SK-N-SH treated with all-trans-retinoic acid at 6 μM for 48 hours (cell line): ENCODE data around the gene ZHX3.

ENCODE experiments used
- ATAC-seq: fragments of 200-7000 bp; cut with Tn5 transposase; 3 replicates; pipeline ENCODE4 v1.9.1; 2020; ENCODE audit warnings: mild to moderate bottlenecking, moderate library complexity
- ARNTL ChIP-seq: fragments of 450-650 bp; formaldehyde crosslinking; IDR thresholded peaks from 2 replicates; pipeline ENCODE4 v1.5.0; 2020; ENCODE audit warnings: low read depth, mild to moderate bottlenecking, moderate library complexity, borderline replicate concordance
- BACH2 ChIP-seq: fragments of 250-450 bp; sonication (Bioruptor Pico); IDR thresholded peaks from 2 replicates; pipeline ENCODE4 v1.9.0; 2021; ENCODE audit warnings: mild to moderate bottlenecking, borderline replicate concordance
- CSDC2 ChIP-seq: fragments of 250-450 bp; sonication (Bioruptor Pico); IDR thresholded peaks from 2 replicates; pipeline ENCODE4 v1.5.0; 2020; ENCODE audit warnings: mild to moderate bottlenecking, moderate library complexity
- ESRRG ChIP-seq: fragments of 250-450 bp; sonication (Bioruptor Pico); IDR thresholded peaks from 2 replicates; pipeline ENCODE4 v1.6.1; 2021; ENCODE audit warnings: mild to moderate bottlenecking
- GLIS3 ChIP-seq: fragments of 250-450 bp; sonication (Bioruptor Pico); IDR thresholded peaks from 2 replicates; pipeline ENCODE4 v1.5.0; 2020; ENCODE audit warnings: mild to moderate bottlenecking, moderate library complexity
- ISL1 ChIP-seq: fragments of 250-450 bp; sonication (Bioruptor Pico); IDR thresholded peaks from 2 replicates; pipeline ENCODE4 v2.1.2; 2022; ENCODE audit warnings: mild to moderate bottlenecking, moderate library complexity
- OSR1 ChIP-seq: fragments of 250-450 bp; sonication (Bioruptor Pico); IDR thresholded peaks from 2 replicates; pipeline ENCODE4 v1.8.0; 2022; ENCODE audit warnings: moderate library complexity, mild to moderate bottlenecking, inconsistent platforms
- PPARA ChIP-seq: fragments of 250-450 bp; sonication (Bioruptor Pico); IDR thresholded peaks from 2 replicates; pipeline ENCODE4 v1.5.0; 2020; ENCODE audit warnings: mild to moderate bottlenecking, borderline replicate concordance
- RARB ChIP-seq: fragments of 250-450 bp; sonication (Bioruptor Pico); IDR thresholded peaks from 2 replicates; pipeline ENCODE4 v1.8.0; 2021; ENCODE audit warnings: mild to moderate bottlenecking, moderate library complexity
- SNAI2 ChIP-seq: fragments of 250-450 bp; sonication (Bioruptor Pico); IDR thresholded peaks from 2 replicates; pipeline ENCODE4 v1.5.0; 2020; ENCODE audit warnings: mild to moderate bottlenecking, moderate library complexity
- TCF4 ChIP-seq: fragments of 250-450 bp; sonication (Bioruptor Pico); IDR thresholded peaks from 2 replicates; pipeline ENCODE4 v1.8.0; 2021; ENCODE audit warnings: mild to moderate bottlenecking, moderate library complexity, borderline replicate concordance
- TOX ChIP-seq: fragments of 250-450 bp; sonication (Bioruptor Pico); IDR thresholded peaks from 2 replicates; pipeline ENCODE4 v1.8.0; 2021; ENCODE audit warnings: mild to moderate bottlenecking, moderate library complexity, borderline replicate concordance
- ZC3H10 ChIP-seq: fragments of 250-450 bp; sonication (Bioruptor Pico); IDR thresholded peaks from 2 replicates; pipeline ENCODE4 v1.5.1; 2021; ENCODE audit warnings: mild to moderate bottlenecking, moderate library complexity
- ZFP3 ChIP-seq: fragments of 250-450 bp; sonication (Bioruptor Pico); IDR thresholded peaks from 2 replicates; pipeline ENCODE4 v1.5.0; 2020; ENCODE audit warnings: mild to moderate bottlenecking, moderate library complexity
- ZFP30 ChIP-seq: fragments of 450-650 bp; formaldehyde crosslinking; IDR thresholded peaks from 2 replicates; pipeline ENCODE4 v1.5.0; 2022; ENCODE audit warnings: mild to moderate bottlenecking, moderate library complexity
- ZNF565 ChIP-seq: fragments of 450-650 bp; formaldehyde crosslinking; conservative IDR thresholded peaks from 2 replicates; pipeline ENCODE4 v1.5.0; 2020; ENCODE audit warnings: low read depth, mild to moderate bottlenecking, moderate library complexity
- ZNF70 ChIP-seq: fragments of 450-650 bp; formaldehyde crosslinking; IDR thresholded peaks from 2 replicates; pipeline ENCODE4 v1.5.0; 2020; ENCODE audit warnings: mild to moderate bottlenecking, moderate library complexity
- ZNF8 ChIP-seq: fragments of 450-650 bp; formaldehyde crosslinking; IDR thresholded peaks from 2 replicates; pipeline ENCODE4 v1.5.0; 2020; ENCODE audit warnings: mild to moderate bottlenecking, moderate library complexity
- TF ChIP-seq, protein P1 (sequence below): fragments of 250-450 bp; sonication (Bioruptor Pico); IDR thresholded peaks from 2 replicates; pipeline ENCODE4 v1.8.0; 2020; ENCODE audit warnings: mild to moderate bottlenecking, moderate library complexity, borderline replicate concordance
- TF ChIP-seq, protein P2 (sequence below): fragments of 250-450 bp; sonication (Bioruptor Pico); IDR thresholded peaks from 2 replicates; pipeline ENCODE4 v1.5.1; 2020; ENCODE audit warnings: low read depth, mild to moderate bottlenecking, moderate library complexity
- TF ChIP-seq, protein P3 (sequence below): fragments of 250-450 bp; sonication (Bioruptor Pico); IDR thresholded peaks from 2 replicates; pipeline ENCODE4 v1.5.1; 2021; ENCODE audit warnings: mild to moderate bottlenecking, moderate library complexity
- TF ChIP-seq, protein P4 (sequence below): fragments of 250-450 bp; sonication (Bioruptor Pico); IDR thresholded peaks from 2 replicates; pipeline ENCODE4 v1.8.0; 2021; ENCODE audit warnings: low read depth, mild to moderate bottlenecking, moderate library complexity, borderline replicate concordance

The ZHX3 gene

DNA sequence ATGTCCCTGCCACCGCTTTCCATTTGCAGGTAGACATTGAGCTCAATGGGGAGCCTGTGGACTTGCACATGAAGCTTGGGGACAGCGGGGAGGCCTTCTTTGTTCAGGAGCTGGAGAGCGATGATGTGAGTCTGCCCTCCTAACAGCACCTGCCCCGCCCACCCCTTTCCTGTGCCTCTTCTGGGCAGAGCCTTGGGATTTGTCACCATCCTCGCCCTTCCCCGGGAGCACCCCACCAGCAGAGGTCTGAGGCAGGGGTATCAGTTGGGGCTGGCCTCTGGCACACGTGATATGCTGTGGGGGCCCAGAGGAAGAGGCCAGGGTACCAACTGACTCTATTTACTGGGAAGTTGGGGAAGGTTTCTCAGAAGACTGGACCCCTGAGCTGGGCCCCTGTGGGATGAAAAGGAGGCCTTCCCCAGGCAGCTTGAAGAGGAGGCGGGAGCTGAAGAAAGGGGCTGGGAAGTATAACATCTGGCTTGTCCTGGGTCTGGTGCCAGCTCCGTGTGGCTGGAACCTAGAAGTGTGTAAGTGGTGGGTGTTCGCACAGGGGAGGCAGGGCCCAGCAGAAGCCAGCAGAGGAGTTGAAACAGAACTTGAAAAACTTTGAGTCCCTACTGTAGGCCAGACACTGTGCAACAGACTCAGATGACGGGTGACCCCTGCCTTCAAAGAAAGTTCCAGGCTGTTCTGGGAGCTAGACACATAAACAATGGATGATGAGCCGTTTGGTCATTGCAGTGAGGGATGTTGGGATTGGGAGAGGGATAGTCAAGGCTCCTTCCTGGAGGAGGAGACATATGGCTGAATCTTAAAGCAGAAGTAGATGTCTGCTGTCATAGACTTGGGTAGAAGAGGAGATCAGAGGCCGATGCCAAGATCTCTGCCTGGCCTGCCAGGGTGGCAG, 30.2 kb upstream of the ZHX3 start:
- ATAC-seq, result no peak
- TF ChIP-seq, protein P1, sequence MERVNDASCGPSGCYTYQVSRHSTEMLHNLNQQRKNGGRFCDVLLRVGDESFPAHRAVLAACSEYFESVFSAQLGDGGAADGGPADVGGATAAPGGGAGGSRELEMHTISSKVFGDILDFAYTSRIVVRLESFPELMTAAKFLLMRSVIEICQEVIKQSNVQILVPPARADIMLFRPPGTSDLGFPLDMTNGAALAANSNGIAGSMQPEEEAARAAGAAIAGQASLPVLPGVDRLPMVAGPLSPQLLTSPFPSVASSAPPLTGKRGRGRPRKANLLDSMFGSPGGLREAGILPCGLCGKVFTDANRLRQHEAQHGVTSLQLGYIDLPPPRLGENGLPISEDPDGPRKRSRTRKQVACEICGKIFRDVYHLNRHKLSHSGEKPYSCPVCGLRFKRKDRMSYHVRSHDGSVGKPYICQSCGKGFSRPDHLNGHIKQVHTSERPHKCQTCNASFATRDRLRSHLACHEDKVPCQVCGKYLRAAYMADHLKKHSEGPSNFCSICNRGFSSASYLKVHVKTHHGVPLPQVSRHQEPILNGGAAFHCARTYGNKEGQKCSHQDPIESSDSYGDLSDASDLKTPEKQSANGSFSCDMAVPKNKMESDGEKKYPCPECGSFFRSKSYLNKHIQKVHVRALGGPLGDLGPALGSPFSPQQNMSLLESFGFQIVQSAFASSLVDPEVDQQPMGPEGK (CRISPR knock-in tag), result no peak
- TF ChIP-seq ISL1 (no peak), TCF4 (no peak), ZNF70 (CRISPR knock-in tag) (no peak), CSDC2 (CRISPR knock-in tag) (no peak), ZC3H10 (no peak), RARB (no peak), ZFP30 (CRISPR knock-in tag) (no peak), ESRRG (no peak), GLIS3 (CRISPR knock-in tag) (no peak), TOX (CRISPR knock-in tag) (no peak), ZNF565 (CRISPR knock-in tag) (no peak), PPARA (CRISPR knock-in tag) (no peak), BACH2 (CRISPR knock-in tag) (no peak), ZFP3 (CRISPR knock-in tag) (no peak), ZNF8 (no peak)
- TF ChIP-seq, protein P2, sequence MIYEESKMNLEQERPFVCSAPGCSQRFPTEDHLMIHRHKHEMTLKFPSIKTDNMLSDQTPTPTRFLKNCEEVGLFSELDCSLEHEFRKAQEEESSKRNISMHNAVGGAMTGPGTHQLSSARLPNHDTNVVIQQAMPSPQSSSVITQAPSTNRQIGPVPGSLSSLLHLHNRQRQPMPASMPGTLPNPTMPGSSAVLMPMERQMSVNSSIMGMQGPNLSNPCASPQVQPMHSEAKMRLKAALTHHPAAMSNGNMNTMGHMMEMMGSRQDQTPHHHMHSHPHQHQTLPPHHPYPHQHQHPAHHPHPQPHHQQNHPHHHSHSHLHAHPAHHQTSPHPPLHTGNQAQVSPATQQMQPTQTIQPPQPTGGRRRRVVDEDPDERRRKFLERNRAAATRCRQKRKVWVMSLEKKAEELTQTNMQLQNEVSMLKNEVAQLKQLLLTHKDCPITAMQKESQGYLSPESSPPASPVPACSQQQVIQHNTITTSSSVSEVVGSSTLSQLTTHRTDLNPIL, result no peak
- TF ChIP-seq, all 23 proteins: peak for 0

DNA sequence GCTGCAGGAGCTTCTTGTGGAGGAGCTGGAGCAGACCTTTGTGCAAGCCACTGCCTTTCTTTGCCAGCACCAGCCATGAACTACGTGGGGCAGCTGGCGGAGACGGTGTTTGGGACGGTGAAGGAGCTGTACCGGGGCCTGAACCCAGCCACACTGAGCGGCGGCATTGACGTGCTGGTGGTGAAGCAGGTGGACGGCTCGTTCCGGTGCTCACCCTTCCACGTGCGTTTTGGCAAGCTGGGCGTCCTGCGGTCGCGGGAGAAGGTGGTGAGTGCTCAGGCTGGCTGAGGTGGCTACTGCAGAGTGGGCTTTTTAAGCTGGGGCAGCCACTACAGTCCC, 28.2 kb upstream of the ZHX3 start:
- ATAC-seq, result no peak
- TF ChIP-seq ARNTL (CRISPR knock-in tag), result no peak
- TF ChIP-seq GLIS3 (CRISPR knock-in tag), result no peak
- no peak for TF ChIP-seq TCF4
- TF ChIP-seq PPARA (CRISPR knock-in tag), result no peak
- no peak for TF ChIP-seq ZFP30 (CRISPR knock-in tag)
- no peak for TF ChIP-seq TOX (CRISPR knock-in tag)
- no peak for TF ChIP-seq ZNF70 (CRISPR knock-in tag)
- no peak for TF ChIP-seq CSDC2 (CRISPR knock-in tag)
- no peak for TF ChIP-seq ZFP3 (CRISPR knock-in tag)
- TF ChIP-seq, protein P2, result no peak
- no peak for TF ChIP-seq ISL1
- TF ChIP-seq SNAI2 (CRISPR knock-in tag), result no peak
- TF ChIP-seq, protein P3, sequence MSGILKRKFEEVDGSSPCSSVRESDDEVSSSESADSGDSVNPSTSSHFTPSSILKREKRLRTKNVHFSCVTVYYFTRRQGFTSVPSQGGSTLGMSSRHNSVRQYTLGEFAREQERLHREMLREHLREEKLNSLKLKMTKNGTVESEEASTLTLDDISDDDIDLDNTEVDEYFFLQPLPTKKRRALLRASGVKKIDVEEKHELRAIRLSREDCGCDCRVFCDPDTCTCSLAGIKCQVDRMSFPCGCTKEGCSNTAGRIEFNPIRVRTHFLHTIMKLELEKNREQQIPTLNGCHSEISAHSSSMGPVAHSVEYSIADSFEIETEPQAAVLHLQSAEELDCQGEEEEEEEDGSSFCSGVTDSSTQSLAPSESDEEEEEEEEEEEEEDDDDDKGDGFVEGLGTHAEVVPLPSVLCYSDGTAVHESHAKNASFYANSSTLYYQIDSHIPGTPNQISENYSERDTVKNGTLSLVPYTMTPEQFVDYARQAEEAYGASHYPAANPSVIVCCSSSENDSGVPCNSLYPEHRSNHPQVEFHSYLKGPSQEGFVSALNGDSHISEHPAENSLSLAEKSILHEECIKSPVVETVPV (CRISPR knock-in tag), result no peak
- TF ChIP-seq, protein P4, sequence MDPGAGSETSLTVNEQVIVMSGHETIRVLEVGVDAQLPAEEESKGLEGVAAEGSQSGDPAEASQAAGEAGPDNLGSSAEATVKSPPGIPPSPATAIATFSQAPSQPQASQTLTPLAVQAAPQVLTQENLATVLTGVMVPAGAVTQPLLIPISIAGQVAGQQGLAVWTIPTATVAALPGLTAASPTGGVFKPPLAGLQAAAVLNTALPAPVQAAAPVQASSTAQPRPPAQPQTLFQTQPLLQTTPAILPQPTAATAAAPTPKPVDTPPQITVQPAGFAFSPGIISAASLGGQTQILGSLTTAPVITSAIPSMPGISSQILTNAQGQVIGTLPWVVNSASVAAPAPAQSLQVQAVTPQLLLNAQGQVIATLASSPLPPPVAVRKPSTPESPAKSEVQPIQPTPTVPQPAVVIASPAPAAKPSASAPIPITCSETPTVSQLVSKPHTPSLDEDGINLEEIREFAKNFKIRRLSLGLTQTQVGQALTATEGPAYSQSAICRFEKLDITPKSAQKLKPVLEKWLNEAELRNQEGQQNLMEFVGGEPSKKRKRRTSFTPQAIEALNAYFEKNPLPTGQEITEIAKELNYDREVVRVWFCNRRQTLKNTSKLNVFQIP (CRISPR knock-in tag), result no peak
- TF ChIP-seq RARB, result no peak
- no peak for TF ChIP-seq ZC3H10
- no peak for TF ChIP-seq ESRRG
- no peak for TF ChIP-seq OSR1 (CRISPR knock-in tag)
- TF ChIP-seq, all 23 proteins: peak for 0
